Amygdala (tissue), 56 donors: ENCODE data around the gene CKS1B.

Experiments used
- DNase-seq, 56 donors: peaks; one replicate each; lab custom pipeline; 2025; lab: John Stamatoyannopoulos, UW

CKS1B gene

GRCh38 chr1:154945160-154945961 lies 29.1 kb upstream of the CKS1B start:
- DNase-seq: no peak

GRCh38 chr1:154945962-154946850 lies 28.3 kb upstream of the CKS1B start:
- DNase-seq: peak in 21 of 56 donors; percentile 9 to 69 (median 37)

GRCh38 chr1:154948079-154948478 lies 26.4 kb upstream of the CKS1B start:
- DNase-seq: no peak

- DNase-seq: no peak
These were observed 22.4 kb upstream of the CKS1B start for GRCh38 chr1:154951901-154952657.

GRCh38 chr1:154952664-154953063 lies 21.8 kb upstream of the CKS1B start:
- DNase-seq: no peak

GRCh38 chr1:154953611-154954038 lies 20.9 kb upstream of the CKS1B start:
- DNase-seq: peak in 6 of 56 donors; percentile 12 to 48 (median 18)

- no peak for DNase-seq
These were observed 19.9 kb upstream of the CKS1B start for GRCh38 chr1:154954541-154954940.

GRCh38 chr1:154955039-154955717 lies 19.3 kb upstream of the CKS1B start:
- DNase-seq: peak in 41 of 56 donors; percentile 22 to 86 (median 60)

- peak in 52 of 56 donors; percentile 39 to 90 (median 68) for DNase-seq
These were observed 18.6 kb upstream of the CKS1B start, which contains the start of gene PBXIP1 for GRCh38 chr1:154955718-154956543. Gene PBXIP1, minus strand, starts transcription at chr1:154956099. Its CDS starts 2,378 bp downstream, at chr1:154953721.

GRCh38 chr1:154956544-154956941 lies 17.9 kb upstream of the CKS1B start:
- DNase-seq: peak in 33 of 56 donors; percentile 18 to 65 (median 38)

GRCh38 chr1:154957091-154957657 lies 17.3 kb upstream of the CKS1B start:
- DNase-seq: peak in 1 of 56 donors; percentile 24

- DNase-seq: no peak
These were observed 16.4 kb upstream of the CKS1B start for GRCh38 chr1:154958036-154958435.

- DNase-seq: no peak
These were observed 15.6 kb upstream of the CKS1B start for GRCh38 chr1:154958681-154959425.

GRCh38 chr1:154959426-154959780 lies 15.1 kb upstream of the CKS1B start:
- no peak for DNase-seq

GRCh38 chr1:154960446-154961136 lies 13.9 kb upstream of the CKS1B start:
- DNase-seq: no peak

GRCh38 chr1:154961207-154962155 lies 13.0 kb upstream of the CKS1B start, which contains the start of gene PYGO2:
Gene PYGO2, minus strand, starts transcription at chr1:154961782. Its CDS starts 206 bp downstream, at chr1:154961576.
- DNase-seq: peak in 48 of 56 donors; percentile 31 to 90 (median 74)
